SU-DHL-6 (cell line): Measurements from ENCODE around the gene PRRG3.

Experiments used
- H2AFZ ChIP-seq: fragments of 200-600 bp; sonication (generic); 2 replicates; pipeline ENCODE4 v1.6.1; 2014; ENCODE audit warnings: low read depth, mild to moderate bottlenecking, moderate library complexity, mixed read lengths, antibody characterized with exemption, low read length; ENCODE audit not compliant: severe bottlenecking
- H3F3A ChIP-seq: fragments of 200-600 bp; shearing (Covaris generic); 2 replicates; pipeline ENCODE4 v1.6.0; 2016; ENCODE audit warnings: antibody characterized with exemption, mild to moderate bottlenecking; ENCODE audit not compliant: insufficient read depth
- H3K27ac ChIP-seq: fragments of 200-600 bp; sonication (generic); 2 replicates; pipeline ENCODE4 v1.5.1; 2016; ENCODE audit warnings: low read depth, mild to moderate bottlenecking, low read length, moderate library complexity, mixed read lengths
- H3K27me3 ChIP-seq: fragments of 200-600 bp; sonication (generic), shearing (Covaris generic); 2 replicates; pipeline ENCODE4 v1.6.0; 2014; ENCODE audit warnings: mild to moderate bottlenecking, low read length
- H3K36me3 ChIP-seq: fragments of 200-600 bp; sonication (generic); 2 replicates; pipeline ENCODE4 v1.6.1; 2014; ENCODE audit warnings: mild to moderate bottlenecking, low read length, mixed read lengths
- H3K4me2 ChIP-seq: fragments of 300-600, 200-600 bp; shearing (Covaris generic), sonication (generic); 2 replicates; pipeline ENCODE4 v1.6.0; 2014; ENCODE audit warnings: low read length, low read depth, mild to moderate bottlenecking; ENCODE audit not compliant: poor library complexity, severe bottlenecking
- H3K4me3 ChIP-seq: fragments of 200-600 bp; sonication (generic); 2 replicates; pipeline ENCODE4 v1.5.1; 2014; ENCODE audit warnings: antibody characterized with exemption, low read length, mild to moderate bottlenecking, mixed read lengths; ENCODE audit not compliant: insufficient read depth, poor library complexity, severe bottlenecking
- H3K79me2 ChIP-seq: fragments of 200-600 bp; sonication (generic); 2 replicates; pipeline ENCODE4 v1.6.1; 2014; ENCODE audit warnings: mild to moderate bottlenecking, low read length, moderate library complexity; ENCODE audit not compliant: insufficient read depth
- H3K9ac ChIP-seq: fragments of 200-600 bp; sonication (generic); 2 replicates; pipeline ENCODE4 v1.7.0; 2014; ENCODE audit warnings: mild to moderate bottlenecking, low read length
- H3K9me2 ChIP-seq: fragments of 200-600 bp; sonication (generic); replicated peaks from 2 replicates; pipeline ENCODE4 v1.6.1; 2014; ENCODE audit warnings: low read length; ENCODE audit not compliant: insufficient read depth
- H3K9me3 ChIP-seq: fragments of 200-600 bp; sonication (generic); 2 replicates; pipeline ENCODE4 v1.6.1; 2014; ENCODE audit warnings: low read length, mixed read lengths; ENCODE audit not compliant: insufficient read depth
- H4K20me1 ChIP-seq: fragments of 200-600 bp; sonication (generic); 2 replicates; pipeline ENCODE4 v1.6.1; 2014; ENCODE audit warnings: low read depth, mild to moderate bottlenecking, antibody characterized with exemption, low read length, moderate library complexity, mixed read lengths
- CTCF ChIP-seq: fragments of 200-600 bp; sonication (generic); IDR thresholded peaks from one replicate; pipeline ENCODE4 v1.5.1; 2017; ENCODE audit warnings: antibody characterized with exemption, mild to moderate bottlenecking, low read length, moderate library complexity; ENCODE audit not compliant: insufficient read depth, poor library complexity, severe bottlenecking
- EZH2phosphoT487 ChIP-seq: fragments of 200-600 bp; sonication (generic), shearing (Covaris generic); conservative IDR thresholded peaks from 2 replicates; pipeline ENCODE4 v1.6.1; 2018; ENCODE audit warnings: mild to moderate bottlenecking, antibody characterized with exemption, low read length, moderate library complexity, mixed read lengths

PRRG3 gene

DNA sequence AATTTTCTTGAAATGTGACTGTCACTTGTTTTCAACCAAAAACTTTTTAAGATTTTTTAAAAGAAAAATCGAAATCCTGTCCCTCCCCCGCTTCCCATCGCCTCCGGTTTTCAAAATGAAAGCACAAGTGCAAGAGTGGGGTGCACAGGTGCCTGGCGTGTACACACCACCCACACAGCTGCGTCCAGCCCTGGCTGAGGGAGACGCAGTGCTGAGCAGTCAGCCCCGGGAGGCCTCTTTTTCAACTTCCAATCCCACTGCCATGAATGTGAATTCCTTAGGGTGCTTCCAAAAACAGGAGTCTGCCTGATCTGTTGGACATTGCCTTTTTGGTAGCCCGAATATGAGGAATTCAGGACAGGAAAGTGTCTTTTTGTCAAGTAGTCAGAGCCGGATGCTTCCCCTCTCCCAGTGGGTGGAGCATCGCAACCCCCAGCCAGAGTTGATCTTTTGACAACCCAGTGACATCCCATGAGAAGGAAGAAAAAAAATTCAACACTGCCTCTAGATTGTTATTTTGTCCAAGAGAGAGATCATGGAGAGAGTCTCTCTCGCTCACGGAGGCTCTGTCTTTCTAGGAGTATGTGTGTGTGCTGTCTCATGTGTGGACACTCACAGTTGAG, 8.9 kb downstream of the PRRG3 start:
- TF ChIP-seq EZH2phosphoT487 (no peak), CTCF (no peak)
- Histone ChIP-seq H3K27ac (no peak overlapping the region), H3K79me2 (no peaks in the 10 kb centered on the region), H3K36me3 (no peaks in the 10 kb centered on the region), H4K20me1 (no peaks in the 10 kb centered on the region), H3K9me3 (no peaks in the 10 kb centered on the region), H3K27me3 (no peaks in the 10 kb centered on the region), H3K4me3 (no peak overlapping the region), H2AFZ (no peak overlapping the region), H3K9me2 (no peaks in the 10 kb centered on the region), H3K9ac (no peak overlapping the region), H3F3A (no peaks in the 10 kb centered on the region), H3K4me2 (no peak overlapping the region)

DNA sequence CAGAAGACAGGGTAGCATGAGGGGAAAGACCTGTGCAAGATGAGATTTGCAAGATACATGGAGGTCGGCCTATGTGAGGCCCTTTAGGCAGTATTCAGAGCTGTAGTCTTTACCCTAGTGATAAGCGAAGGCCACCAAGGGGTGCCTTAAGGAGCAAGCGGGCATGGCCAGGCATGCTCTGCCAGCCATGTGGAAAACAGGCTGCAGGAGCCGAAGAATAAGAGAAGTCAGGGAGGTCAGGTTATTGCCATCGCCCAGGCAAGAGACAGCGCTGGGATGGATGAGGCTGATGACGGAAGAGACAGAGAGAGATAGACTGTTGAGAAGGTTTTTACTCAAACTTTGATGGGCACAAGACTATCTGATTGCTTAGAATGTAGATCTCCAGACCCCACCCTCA, 13.6 kb downstream of the PRRG3 start:
- no peaks in the 10 kb centered on the region for H3K79me2 ChIP-seq
- H3K9ac ChIP-seq, result no peak overlapping the region
- no peaks in the 10 kb centered on the region for H4K20me1 ChIP-seq
- no peak overlapping the region for H3K4me3 ChIP-seq
- no peak overlapping the region for H3K4me2 ChIP-seq
- H3K27me3 ChIP-seq, result no peaks in the 10 kb centered on the region
- no peaks in the 10 kb centered on the region for H3F3A ChIP-seq
- H2AFZ ChIP-seq, result no peak overlapping the region
- no peaks in the 10 kb centered on the region for H3K36me3 ChIP-seq
- no peaks in the 10 kb centered on the region for H3K9me2 ChIP-seq
- no peak overlapping the region for H3K27ac ChIP-seq
- TF ChIP-seq EZH2phosphoT487 (no peak), CTCF (no peak)
- no peaks in the 10 kb centered on the region for H3K9me3 ChIP-seq

GRCh38 chrX:151710457-151710856, 15.2 kb downstream of the PRRG3 start:
- H3K27ac ChIP-seq, result no peak overlapping the region
- no peaks in the 10 kb centered on the region for H3K27me3 ChIP-seq
- H3K4me2 ChIP-seq, result no peak overlapping the region
- no peaks in the 10 kb centered on the region for H3K36me3 ChIP-seq
- H3K9ac ChIP-seq, result no peak overlapping the region
- no peaks in the 10 kb centered on the region for H3K9me3 ChIP-seq
- TF ChIP-seq CTCF, result no peak
- TF ChIP-seq EZH2phosphoT487, result no peak
- no peaks in the 10 kb centered on the region for H3K79me2 ChIP-seq
- no peak overlapping the region for H3K4me3 ChIP-seq
- H4K20me1 ChIP-seq, result no peaks in the 10 kb centered on the region
- H3F3A ChIP-seq, result no peaks in the 10 kb centered on the region
- no peaks in the 10 kb centered on the region for H3K9me2 ChIP-seq
- H2AFZ ChIP-seq, result no peak overlapping the region
